HG03045 (cell line): ENCODE results near the gene DYRK3.

Experiments used
- ATAC-seq: cut with Tn5 transposase; IDR thresholded peaks from one replicate; pipeline ENCODE4 v1.9.1; 2021; ENCODE audit warnings: mild to moderate bottlenecking, moderate library complexity; ENCODE audit not compliant: unreplicated experiment

The DYRK3 gene

DNA sequence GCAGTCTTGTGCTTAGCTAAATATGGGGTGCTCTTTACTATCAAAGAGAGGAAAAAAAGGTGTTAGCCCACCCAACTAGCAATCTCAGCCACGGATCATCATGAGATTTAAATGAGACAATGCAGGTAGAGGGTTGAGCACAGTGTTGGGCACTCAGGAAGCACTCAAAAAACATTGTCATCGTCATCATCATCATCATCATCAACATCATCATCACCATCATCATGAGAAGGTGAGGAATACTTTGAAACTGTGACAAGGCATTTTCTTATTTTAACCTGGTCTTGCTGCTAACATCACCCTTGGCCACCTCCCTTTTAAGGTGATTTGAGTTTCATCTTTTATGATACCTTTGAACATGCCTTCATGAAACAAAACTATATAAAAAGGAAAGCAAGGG is 46.0 kb downstream of the DYRK3 start:
- ATAC-seq: no peak

DNA sequence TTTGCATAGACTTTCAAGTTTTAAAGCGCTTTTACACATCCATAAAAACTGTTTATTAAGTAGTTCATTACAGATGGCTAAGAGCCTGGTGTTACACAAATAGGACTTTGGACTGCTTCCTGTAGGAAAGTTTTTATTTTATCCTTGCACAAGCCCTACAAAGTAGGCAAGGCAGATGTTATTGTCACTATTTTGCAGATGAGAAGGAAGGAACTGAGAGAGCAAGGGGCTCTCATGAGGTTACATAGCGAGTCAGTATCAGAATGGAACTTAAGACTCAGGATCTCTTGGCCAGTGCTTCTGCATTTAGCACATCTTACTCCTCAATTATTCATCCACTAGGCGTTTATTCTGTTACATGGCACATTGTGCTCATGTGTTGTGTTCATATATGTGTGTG is 46.8 kb downstream of the DYRK3 start:
- no peak for ATAC-seq

DNA sequence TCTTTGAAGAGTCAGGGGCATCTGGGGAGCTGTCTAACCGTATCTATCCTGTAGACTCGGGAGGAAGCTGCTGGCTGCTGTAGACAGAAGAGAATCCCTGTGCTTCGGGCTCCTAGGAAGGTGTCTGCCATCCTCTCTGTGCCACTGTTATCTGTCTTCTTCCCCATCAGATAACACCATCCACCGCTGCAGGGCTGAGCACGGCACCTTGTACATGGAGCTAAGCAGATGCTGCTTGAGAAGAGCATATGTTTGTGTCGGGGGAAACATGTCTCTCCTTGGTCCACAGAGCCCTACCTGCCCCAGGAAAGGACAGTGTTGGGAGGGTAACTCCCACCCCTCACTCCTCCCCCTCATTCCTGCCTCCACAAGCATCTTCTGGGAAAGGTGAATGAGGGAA is 48.0 kb downstream of the DYRK3 start:
- no peak for ATAC-seq

DNA sequence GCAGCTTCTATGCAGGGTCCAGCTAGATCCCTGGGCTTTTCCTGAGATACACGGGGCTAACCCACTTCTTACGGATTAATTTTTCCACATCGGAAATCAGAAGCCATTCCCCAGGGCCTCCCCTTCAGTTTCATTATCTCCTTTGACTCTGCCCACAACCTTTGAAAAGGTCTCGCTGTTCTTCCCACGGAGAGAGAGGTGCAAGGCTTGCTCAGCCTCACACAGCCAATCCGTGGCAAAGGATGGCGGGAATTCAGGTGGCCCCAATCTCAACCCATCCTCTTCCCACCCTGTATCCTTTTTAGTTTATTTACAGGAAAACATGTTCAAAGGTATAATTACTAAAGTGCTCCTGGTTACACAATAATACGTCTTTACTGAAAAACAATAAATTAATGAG is 48.7 kb downstream of the DYRK3 start:
- ATAC-seq: no peak

DNA sequence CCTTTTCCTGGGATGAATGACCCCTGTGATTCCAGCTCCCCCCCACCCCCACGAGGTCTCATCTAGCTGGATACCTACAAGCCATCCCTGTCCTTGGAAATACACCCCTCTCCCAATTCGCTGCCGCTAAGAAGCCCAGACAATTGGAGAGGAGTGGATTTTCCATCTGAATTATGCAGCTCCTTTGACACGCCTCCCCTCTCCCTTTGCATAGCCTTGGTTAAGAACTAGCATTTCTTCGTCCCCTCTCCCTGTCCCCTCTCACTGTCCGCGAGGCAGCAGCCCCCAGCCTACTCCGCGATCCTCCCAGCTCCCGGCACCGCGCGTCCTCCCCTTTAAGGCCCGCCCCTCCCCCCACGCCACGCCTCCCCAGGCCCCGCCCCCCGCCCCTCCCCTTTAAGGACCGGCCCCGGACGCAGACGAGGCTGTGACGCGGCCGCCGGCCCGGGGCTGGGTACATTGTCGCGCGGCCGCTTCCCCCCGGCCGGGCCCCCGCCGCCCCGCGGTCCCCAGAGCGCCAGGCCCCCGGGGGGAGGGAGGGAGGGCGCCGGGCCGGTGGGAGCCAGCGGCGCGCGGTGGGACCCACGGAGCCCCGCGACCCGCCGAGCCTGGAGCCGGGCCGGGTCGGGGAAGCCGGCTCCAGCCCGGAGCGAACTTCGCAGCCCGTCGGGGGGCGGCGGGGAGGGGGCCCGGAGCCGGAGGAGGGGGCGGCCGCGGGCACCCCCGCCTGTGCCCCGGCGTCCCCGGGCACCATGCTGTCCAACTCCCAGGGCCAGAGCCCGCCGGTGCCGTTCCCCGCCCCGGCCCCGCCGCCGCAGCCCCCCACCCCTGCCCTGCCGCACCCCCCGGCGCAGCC is 49.4 kb downstream of the DYRK3 start, which contains the start of gene MAPKAPK2:
TSS of gene MAPKAPK2 (plus strand) at position 428 of the 856 bp plus-strand sequence. CDS start at position 753, 325 bp downstream.
- peak; percentile 47 for ATAC-seq

DNA sequence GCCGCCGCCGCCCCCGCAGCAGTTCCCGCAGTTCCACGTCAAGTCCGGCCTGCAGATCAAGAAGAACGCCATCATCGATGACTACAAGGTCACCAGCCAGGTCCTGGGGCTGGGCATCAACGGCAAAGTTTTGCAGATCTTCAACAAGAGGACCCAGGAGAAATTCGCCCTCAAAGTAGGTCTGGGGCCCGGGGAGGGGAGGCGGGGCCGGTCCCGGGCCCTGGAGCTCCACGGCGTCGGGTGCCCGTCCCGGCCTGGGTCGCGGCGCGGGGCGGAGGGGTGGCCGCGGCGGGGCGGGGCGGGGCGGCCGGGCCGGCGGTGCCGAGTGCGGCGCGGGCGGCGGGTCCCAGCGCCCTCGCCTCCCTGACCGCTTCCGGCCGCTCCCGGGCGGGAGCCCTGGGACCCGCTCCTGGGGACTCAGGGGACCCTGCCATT is 50.0 kb downstream of the DYRK3 start:
- ATAC-seq: peak; percentile 39

DNA sequence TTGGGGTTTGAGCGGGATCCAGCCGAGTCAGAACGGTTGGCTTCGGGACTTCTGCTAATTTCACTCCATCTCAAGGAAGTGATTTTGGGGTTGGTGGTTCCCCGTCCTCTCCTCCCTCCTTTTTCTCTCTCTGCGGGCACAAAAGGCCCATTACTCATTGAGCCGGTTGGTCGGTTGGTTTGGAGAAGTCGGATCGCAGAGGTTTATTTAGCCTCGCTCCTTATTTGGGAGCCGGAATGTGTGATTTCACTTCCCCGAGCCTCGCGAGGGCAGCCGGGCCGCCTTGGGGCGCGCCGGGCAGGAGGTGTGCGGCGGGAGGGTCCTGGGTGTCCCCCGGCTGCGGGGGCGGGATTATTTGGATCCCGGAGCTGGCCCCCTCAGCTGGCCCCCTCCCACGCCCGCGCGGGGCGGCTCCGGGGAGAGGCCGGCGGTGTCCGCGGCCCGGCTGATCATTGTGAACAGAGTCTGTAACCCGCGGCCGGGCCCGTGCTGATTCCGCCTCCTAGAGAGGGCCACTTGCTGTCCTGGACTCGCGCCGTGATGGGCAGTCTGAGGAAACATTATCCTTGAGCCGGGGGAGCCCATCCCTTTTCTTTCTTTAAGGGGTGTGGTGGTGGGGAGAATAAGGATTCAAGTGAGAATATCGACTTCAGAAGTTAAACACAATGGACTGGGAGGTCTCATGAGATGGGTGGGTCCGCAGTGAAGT is 50.6 kb downstream of the DYRK3 start:
- ATAC-seq: peak; percentile 19

DNA sequence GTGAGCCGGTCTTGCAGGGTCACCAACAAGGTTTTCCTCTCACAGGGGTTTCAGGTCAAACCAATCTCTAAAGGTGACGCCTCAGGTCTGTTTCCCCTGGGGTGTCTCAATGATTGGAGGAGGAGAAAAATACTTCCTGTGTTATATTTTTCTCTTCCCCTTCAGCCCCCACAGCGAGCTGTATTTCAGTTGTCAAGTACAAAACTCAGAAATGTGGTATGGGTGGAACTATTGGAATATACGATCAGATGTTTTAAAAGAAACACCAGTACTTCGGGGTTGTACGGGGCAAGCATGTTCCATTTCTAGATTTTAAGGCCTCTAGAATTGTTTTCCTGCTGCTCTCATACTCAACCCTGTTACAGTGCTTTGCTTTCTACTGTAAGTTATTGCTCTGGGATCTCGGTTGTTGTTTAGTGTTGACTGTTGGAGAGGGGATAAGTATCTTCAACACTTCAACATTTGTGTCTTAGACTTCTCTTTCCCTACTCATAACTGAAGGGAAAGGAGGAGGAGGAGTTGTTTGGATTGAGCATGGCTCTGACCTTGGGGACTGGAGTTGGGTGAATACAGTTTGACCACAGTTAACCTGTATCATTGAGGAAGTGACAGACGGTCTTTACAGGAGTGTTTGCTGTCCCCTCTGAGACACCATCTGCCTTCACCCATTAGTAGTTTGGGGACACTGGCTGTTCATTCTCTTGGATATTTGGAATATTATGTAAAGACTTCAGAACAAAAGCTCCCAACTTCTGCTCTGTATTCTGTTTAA is 51.3 kb downstream of the DYRK3 start:
- no peak for ATAC-seq

DNA sequence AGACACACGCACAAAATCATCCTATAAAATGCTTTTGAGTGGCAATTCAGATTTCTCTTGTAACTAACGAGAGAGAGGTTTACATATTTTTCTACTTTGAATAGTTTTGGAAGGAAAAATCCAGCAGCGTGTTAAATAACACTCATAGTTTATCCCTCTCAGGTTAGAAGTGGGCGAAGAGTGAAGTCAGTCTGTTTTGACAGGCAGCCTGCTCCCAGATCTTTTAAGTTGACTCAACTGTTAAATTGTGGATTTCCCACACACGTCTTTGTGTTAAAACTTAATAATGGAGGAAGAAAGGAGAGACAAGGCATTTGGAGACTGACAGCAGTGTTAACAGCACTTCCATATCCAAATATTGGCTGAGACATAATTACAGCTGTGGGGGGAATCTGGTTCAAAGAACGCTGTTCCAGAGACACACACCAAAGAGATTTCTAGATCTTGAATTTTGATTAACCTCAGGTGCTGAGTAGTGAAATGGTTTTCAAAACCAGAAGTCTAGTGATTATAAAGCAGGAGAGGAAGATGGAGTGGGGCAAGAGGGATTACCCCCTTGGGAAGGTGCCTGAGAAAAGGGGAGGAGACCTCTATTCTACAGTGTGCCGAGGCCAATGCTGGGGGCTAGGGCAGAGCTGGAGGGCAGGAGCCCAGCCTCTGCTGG is 52.0 kb downstream of the DYRK3 start:
- ATAC-seq: no peak

DNA sequence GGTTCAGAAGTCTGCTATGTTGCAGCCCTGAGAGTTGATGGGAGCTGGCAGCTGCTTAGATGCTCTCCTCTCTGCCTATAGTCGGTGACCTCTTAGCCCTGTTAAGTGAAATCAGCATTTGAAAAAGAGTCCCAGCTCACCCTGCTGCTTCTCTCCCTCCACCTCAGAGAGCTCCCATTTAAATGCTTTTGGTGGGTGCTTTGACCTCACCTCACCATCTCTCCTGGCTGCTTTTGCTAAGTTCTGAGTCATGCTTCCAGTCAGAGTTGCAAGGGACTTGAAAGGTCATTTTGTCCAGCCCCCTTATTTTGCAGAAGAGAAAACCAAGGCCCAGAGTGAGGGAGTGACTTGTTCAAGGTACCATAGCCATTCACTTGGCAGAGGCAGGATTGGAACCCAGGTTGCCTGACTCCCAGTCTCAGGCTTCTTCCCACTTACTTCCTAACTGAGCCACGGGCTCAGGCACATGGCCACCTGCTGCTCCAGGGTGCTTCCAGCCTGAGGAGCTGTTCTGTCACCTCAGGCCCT is 52.6 kb downstream of the DYRK3 start:
- ATAC-seq: no peak

DNA sequence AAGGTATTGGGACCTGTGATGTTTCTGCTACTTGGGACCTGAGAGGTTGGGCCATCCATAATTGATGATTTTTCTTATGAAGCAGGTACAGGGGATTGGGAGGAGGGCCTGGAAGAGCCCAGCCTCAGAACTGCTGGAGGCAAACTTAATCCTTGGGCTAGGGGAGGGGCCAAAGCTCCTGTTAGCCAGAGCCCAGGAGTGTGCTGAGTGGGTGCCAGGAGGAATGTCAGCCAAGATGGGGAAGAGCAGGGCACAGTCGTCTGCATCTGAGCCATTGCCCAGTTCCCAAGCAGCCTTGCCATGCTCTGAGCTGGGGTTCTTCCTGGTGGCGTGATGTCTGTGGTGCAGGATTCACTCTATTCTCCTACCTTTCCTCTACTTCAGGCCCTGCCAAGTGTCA is 55.2 kb downstream of the DYRK3 start:
- ATAC-seq: no peak

DNA sequence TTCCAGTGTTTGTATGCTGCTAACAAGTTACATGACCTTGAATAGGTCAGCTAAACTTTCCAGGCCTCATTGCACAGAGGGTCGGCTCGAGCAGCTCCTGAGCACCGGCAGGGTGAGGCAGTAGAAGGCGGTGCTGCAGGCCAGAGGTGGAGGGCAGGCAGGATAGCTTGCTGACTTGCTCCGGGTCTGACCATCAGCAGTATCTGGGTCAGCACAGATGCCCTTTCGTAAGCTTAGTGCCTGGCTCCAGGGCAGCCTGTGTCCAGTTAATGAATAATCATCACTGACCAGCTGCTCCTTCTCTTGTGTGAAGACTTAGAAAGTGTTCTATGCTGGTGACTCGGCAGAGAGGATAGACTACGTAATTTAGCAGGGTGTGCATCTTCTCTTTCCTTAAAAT is 56.3 kb downstream of the DYRK3 start:
- ATAC-seq: no peak

DNA sequence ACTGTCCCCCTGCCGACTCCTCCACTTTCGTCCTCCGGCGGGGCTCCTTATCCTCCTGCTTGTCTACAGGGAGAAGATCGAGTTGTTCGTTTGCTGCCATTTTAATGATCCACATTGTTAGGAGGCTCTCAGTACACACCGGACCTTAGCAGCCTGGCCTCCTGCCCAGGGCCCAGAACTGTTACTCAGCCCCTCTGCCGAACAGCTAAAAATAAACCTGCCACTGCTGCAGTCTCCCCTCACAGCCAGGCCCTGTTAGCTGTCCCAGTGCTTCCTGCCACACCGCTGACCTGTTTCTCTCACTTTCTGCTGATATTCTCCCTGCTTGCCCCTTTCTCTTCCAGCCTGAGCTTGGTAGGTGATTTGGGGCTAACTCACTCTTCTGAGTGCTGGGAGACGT is 57.7 kb downstream of the DYRK3 start:
- ATAC-seq: no peak

DNA sequence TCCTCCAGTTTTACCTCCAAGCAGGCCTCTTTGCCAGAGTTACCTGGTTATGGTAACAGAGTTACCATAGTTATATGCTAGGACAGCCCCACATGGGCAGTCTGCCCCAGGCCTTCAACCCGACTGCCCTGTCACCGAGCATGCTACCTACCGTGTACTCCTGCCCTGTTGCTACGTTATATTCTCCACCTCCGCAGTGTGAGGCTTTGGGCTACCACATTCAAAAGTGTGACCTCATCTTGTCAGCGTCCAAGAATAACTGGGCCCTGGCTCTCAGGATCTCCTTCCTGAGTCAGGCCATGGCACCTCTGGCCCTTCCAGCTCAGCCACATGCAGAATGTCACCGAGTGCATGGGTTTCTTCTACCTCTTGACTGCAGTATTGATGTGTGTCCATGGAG is 58.3 kb downstream of the DYRK3 start:
- no peak for ATAC-seq

DNA sequence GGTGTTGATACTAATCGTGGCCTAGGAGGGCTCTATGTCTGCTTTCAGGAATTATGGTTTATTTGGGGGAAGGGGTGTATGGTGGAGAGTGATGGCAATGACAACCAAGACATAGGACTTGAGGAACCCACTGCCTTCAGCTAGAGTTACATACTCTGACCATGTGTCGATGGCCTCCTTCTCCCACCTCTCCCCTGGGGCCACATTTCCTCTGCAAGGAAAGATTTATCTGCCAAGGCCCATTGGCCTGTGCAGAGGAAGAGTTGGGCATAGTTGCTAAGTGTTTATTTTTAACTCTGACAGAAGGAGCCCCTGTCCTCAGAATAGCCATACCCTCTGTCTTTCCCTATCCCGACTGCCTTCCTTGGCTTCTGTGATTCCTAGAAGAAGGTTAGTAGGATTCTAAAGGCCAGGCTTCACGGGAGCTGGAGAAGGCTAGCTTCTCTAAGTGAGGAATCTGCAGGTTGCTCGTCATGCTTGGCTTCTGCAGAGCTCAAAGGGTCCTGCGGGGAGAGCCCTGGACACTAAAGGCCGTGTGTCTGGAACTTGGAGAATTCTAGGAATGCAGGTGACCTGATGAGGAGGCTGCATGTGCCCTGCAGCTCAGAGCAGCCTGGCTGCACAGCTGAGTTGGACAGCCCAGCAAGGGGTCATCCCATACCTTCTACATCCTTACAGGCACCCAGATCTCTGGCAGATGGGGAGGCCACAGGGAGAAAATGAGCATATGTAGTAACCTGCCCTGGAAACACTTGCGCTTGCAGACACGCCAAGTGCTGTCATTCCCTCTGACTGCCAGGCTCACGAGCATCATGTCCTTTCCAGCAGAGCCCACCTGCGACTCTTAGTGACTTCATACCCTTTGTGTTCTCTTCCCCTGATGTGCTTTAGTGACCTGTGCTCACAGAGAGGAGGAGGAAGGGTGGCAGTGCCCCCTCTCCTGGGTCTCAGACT is 59.1 kb downstream of the DYRK3 start:
- no peak for ATAC-seq

DNA sequence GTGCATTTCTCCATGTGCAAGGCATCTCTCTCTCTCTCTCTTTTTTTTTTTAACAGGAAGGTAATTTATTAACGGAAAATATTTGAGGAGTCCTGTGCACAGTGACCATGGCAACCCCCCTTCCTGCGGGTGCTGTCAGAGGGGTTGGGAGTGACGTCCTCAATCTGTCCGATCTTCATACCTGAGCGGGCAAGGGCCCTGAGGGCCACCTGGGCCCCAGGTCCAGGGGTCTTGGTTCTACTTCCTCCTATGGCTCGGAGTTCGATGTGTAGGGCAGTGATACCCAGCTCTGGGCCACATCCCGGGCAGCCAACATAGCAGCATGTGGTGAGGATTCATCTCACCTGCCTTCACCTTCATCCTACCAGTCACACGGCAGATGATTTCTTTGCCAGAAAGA is 60.4 kb downstream of the DYRK3 start:
- ATAC-seq: no peak

DNA sequence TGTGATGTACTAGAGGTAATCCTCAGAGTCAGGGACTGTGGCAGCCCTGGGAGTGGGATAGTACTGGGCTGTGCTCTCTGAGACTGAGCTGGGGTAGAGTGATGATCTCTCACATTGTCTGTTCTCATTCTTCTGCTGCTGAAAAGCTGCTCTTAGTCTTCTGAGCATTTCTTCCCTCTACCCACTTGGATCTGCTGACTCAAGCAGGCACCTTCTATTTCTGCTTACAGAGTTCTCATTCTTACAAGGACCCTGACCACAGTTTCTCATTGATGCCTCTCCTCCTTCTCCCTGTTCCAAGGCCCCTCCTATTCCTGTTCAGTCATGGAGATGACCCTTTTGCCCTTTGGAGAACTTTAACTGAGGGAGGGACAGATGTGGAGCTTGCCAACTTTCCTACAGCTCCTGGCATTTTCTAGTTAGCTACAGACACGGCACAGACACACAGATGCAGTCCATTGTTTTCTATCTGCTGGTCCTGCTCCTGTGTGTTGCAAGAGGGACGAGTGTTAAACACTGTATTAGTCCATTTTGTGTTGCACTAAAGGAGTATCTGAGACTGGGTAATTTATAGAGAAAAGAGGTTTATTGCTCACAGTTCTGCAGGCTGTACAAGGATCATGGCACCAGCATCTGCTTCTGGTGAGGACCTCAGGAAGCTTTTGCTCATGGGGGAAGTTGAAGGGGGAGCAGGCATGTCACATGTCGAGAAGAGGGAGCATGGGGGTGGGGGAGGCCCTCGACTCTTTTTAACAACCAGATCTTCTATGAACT is 61.7 kb downstream of the DYRK3 start:
- no peak for ATAC-seq

DNA sequence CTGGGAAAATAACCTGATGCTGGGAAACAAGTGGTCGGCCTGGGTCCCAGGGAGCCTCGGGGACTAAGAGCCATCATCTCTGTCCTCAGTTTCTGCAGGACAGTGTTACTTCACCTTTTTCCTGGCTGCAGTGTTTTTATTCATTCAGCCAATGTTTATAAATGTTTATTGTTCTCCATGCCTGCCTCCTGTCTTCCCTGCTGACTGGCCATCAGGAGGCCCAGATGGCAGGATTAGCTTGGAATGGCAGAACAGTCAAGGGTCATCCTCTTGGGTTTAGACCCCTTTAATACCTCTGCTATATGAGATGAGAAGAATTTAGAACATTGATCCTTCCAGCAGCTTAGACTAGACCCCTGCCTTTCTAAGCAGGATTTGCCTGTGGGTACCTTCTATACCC is 62.7 kb downstream of the DYRK3 start:
- no peak for ATAC-seq
